Renal cortical epithelial cell (primary cell): Measurements from ENCODE around the gene KRT86. TPM values are rescaled to one million over a fixed set of nuclear protein-coding genes. Genes with fewer than 3 reads are reported as not detected.
"Not testable (repeated sequence)": the region's sequence is repeated elsewhere in the genome, so short reads cannot be mapped to it uniquely, and the experiment has no call there.

Experiments
- DNase-seq: peaks from one replicate; pipeline ENCODE4 v3.0.0-alpha.2; 2011; ENCODE audit warnings: low read depth
- total RNA-seq: library from RNA; depleted of rRNA; stranded (reverse); fragments of >200 nt; gene quantifications from 2 replicates; pipeline ENCODE4 v1.2.3, GENCODE V29; 2014

Gene KRT86
- total RNA-seq, 1 donor from 2014 or later, result 0.05 TPM

DNA sequence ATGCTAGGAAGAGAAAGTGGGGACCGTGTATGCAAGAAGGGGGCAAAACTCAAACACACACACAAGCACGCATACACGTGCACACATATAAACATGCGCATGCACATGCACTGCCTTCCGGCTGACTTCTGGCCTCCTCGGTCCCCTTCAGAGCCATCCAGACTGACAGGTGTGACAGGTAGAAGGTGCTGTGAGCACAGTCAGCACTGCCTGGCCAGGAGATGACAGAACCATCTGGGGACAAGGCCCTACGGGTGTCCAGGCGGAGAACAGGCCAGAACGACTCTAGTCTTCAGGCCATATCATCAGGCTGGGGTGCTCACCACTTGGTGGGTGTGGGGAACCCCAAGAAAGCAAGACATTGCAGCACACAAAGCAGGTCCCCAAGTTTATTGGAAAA lies 39.5 kb downstream of the KRT86 start:
- DNase-seq, result no peak

DNA sequence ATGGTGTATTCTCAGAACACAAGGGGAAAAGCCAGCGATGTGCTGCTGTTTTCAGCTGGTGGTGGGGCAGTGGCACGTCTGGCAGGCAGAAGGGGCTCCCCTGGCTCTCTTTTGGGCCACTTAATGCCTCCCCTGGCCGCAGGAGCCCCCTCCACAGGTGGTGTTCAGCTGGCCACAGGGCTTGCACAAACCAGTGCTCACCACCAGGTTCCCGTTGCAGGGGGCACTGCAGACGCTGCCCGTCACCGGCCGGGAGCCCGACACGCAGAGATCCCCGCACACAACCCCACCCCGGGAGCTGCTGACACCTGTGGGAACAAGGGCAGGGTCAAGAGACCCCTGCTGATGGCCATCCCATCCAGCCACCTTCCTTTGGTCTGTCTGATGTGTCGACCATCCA lies 40.1 kb downstream of the KRT86 start:
- no peak for DNase-seq

DNA sequence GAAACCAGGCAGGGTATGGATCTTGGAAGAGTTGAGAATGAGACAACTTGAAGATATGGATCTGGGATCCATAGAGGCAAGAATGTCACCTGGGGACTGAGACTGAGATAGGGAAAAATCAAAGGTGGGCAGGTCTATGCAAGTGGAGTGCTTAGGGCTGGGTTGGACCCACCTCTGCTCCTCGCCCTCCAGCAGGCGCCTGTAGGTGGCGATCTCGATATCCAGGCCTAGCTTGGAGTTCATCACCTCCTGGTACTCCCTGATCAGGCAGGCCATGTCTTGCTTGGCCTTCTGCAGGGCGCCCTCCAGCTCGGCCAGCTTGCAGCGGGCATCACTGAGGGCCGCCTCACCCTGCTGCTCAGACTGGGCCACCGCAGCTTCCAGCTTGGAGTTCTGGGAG lies 41.3 kb downstream of the KRT86 start:
- not testable (repeated sequence) for DNase-seq

DNA sequence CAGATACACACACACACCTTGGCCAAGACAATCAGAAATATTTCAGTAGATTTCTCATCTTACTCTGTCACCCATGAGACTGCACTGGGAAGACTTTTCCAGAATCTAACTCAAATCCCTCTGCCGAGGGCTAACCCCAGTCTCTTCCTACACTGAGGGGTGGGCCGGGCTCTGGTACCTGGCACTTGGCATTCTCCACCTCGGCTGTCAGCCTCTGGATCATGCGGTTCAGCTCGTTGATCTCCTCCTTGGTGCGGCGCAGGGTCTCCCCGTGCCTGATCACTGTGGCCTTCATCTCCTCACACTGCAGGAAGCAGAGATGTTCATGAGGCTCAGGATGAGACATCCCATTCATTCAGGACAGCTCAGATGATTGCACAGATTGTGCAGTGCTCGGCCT lies 41.8 kb downstream of the KRT86 start:
- DNase-seq, result no peak

DNA sequence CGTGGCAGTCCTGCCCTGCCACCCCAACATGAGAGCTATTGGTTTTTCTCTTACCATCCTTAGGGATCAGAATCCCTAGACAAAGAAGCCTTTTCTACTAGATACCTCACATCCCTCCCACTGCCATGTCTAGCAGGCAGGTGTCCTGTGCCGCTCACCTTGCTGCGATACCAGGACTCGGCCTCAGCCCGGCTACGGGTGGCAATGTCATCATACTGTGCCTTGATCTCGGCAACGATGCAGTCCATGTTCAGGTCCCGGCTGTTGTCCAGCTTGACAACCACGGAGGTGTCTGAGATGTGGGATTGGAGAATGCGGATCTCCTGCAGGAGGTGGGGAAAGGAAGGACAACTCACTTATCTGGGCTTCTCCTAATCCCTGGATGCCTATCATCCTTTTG lies 42.3 kb downstream of the KRT86 start:
- no peak for DNase-seq

DNA sequence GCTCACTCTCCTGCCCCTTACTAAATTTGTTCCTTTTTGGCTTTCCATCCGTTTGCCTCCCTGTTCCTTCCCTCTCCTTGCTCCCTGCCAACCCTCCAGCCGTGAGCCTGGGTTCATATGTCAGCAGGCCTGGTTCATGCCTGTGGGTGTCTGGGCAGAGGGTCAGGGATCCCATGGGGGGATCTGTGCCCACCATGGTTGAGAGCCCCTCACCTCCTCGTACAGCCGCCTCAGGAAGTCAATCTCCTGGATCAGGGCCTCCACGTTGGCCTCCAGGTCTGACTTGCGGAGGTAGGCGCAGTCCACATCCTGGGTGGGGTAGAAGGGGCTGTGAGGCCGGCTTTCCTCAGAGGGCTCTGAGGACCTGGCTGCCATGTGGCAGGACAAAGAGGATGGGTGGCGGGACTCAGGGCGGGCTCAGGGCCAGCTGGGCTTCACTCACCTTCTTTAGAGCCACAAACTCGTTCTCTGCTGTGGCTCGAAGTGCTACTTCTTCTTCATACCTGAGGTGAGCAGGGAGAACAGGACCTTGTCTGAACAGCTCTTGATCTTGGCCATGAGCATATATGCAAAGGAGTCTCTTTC lies 43.1 kb downstream of the KRT86 start:
- no peak for DNase-seq

DNA sequence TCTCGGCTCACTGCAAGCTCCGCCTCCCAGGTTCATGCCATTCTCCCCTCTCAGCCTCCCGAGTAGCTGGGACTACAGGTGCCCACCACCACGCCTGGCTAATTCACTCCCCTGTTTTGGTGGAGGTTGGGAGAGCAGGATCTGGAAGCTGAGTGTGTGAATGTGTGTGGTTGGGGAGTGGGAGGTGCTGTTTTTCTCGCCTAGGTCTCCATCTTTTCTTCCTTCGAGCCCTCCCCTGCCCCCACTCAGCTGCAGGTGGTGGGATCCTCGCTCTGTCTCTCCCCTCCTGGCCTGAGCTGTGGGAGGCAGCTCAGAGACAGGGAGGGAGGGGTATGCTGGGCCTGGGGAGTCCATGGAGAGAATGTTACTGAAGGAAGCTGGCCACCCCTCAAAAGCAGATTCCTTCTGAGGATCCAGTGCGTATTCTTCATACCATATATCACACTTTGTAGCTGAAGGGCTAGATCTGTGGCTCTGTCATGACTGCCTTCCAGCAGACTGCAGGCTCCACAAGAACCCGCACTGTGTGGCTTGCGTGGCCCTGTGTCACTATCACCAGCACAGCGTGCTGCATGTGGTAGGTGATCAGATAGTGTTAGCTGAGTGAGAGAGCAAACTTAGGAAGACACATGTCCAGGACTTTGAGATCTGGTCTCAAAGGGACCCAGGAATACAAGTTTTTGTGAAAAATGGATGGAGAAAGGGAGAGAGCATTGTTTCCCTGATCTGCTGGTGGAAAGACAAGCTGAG lies 44.0 kb downstream of the KRT86 start:
- DNase-seq, result no peak

DNA sequence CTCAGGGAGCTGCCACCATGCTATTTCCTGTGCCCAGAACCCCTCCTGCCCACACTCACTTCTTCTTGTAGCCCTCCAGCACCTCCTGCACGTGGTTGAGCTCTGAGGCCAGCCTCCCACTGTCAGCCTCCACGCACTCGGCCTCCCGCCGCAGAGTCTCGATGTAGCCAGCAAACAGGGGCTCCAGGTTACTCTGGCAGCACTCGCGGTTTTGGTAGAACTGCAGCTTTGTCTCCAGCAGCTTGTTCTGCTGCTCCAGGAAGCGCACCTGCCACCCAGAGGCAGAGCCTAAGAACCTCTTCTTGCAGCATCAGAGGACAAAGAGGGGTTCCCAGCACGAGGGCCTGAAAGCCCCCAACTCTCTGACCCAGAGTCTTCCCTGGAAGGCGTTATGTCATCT lies 44.7 kb downstream of the KRT86 start:
- peak; percentile 18 for DNase-seq

DNA sequence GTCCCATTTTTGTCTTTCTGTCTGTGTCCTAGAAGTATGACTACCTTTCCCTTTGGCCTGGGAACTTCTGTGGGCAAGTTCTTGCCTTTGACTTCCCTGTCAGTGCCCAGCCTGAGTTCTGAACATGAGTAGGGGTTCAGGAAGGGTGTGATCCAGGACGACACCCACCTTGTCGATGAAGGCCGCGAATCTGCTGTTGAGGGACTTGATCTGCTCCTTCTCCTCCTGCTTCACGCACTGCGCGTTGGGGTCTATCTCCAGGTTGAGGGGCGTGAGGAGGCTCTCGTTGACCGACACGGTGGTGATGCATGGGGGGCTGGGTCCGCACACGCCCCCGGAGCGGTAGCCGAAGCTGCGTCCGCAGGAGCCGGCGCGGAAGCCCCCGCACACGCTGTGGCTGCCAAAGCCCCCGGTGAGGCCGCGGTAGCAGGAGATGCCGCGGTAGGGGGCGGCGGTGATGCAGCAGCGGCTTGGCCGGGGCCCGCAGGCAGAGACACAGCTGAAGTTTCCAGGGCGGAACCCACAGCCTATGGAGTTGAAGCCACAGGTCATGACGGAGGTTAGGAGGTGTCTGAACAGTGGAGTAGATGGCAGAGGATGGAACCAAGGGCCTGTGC lies 46.4 kb downstream of the KRT86 start, which contains the start of gene KRT83:
TSS of gene KRT83 (minus strand) at position 615 of the 617 bp plus-strand sequence. CDS start at position 552, 63 bp downstream.
- DNase-seq, result no peak

DNA sequence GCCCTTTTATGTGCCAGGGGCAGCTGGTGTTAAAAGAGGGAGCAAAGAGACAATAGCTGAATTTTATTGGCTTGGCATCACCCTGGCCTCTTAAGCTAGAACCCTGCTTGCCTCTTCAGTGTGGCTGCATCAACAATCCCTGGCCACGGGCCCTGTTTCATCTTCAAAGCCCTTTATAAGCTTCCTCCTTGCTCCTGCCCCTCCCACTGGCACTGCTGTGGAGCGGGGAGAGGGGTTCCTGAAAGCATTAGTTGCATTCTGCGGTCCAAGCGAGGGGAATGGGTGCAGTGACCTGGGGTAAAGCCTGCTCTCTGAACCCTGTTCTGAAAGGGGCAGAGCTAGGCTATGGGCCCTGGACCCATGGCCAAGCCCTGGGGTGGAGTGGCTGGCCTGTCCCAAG lies 47.0 kb downstream of the KRT86 start:
- DNase-seq, result no peak

DNA sequence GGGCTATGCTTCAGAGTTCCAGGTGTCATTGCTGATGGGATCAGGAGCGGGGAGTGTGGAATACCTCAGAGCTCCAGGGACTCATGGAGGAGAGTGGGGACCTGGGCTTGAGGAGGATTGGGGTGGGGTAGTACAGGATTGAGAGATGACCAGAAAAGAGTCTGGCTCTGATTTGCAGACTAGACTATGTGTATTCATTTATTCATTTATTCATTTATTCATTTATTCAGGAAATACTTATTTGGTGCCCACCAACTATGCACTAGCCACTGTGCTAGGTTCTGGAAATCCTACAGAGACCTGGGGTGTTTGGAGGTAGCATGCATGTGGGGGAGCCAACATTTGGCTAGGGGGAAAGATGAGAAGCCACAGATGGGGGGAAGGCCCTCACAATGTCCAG lies 47.6 kb downstream of the KRT86 start:
- no peak for DNase-seq

DNA sequence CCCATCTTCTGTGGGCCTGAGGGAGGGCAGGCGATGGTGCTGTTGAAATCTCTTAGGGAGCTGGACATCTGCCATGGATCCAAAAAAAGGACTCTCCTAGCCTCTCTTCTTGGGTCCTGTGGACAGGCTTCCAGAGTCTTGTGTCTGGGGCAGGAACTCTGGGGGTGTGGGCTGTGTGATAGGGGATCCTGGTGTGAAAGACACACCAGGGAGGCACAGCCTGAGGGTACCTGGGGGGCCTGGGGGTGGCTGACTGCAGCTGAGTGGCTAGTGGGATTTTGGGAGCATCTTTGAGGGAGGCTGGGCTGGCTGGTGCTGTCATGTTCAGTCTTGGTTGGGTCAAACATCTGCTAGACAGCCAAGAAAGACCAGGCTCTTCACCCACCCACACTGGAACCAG lies 48.6 kb downstream of the KRT86 start:
- no peak for DNase-seq

DNA sequence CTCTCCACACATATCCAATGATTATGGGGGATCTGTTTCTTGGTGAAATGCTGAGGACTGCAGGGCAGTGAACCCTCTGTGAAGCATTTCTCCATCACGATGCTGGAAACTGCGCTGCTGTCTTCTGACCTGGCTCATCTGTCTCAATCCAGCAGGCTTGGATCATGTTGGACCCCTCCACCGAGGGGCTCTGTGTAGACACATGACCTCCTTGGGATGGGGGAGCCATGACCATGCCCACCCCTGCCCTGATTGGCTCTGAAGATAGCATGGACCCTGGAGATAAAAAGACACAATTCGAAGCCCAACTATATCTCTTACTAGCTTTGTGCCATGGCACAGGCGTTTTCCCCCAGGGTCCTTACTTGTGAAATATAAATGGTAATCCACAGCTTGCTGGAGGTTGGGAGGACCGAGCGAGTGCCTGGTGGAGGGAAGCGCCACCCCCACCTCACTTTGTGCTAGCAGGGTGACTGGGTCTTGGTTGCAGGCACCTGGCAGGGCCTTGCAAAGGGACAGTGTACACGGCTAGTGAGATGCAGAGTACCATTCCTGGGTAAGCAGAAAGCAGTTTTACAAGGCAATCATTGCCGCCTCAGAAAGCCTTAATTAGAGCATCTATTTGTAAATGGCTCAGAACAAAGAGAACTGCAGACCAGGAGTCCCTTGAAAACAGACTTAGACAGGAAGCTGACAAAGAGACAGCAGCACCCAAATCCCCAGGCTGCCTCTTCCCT lies 49.1 kb downstream of the KRT86 start:
- DNase-seq, result no peak

DNA sequence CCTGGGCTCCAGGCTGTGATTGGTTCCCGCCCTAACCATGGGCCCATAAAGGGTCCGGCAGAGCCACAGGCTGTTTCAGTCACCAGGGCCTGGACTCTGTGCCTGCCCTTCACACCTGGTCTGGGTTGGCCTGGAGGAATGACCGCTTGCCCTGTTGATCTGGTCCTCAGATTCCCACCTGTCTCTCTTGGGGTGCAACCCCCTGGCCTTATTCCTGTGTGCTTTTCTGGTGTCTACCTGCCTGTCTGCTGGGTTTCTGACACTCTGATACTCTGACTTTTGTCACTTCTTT lies 49.7 kb downstream of the KRT86 start:
- DNase-seq, result no peak

DNA sequence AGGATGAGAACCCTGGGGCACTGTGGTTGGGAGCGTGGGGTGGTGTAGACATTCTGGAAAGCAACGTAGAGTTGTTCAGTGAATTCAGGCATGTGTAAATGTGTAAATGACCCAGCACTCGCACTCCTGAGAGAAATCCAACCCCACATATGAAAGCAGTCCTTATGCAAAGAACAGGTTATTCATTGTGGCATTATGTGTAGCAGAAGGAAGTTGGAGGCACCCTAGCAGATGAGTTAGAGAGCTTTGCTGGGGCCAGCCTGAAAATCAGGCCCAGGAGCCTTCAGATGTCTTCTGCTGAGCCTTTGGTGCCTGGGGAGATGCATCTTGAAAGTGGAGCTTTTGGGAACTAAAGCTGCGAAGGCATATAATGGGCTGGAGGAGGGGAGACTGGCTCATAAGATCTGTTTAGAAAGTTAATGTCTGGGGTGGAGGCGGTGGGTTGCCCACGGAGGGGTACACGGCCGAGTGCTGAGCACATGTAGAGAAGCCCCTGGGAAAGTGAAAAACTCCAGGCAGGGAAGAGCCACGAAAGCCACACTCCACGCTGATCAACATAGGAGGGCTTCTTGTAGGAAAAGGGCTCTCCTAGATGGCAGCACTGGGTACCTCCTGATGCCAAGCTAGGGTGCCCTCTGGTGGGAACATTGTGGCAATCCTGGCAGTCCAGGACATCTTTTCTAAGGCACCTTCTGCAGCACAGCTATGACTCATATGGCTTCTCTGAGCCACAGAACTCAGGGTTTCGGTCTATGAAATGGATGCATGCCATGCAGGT lies 52.8 kb downstream of the KRT86 start:
- peak; percentile 97 for DNase-seq

DNA sequence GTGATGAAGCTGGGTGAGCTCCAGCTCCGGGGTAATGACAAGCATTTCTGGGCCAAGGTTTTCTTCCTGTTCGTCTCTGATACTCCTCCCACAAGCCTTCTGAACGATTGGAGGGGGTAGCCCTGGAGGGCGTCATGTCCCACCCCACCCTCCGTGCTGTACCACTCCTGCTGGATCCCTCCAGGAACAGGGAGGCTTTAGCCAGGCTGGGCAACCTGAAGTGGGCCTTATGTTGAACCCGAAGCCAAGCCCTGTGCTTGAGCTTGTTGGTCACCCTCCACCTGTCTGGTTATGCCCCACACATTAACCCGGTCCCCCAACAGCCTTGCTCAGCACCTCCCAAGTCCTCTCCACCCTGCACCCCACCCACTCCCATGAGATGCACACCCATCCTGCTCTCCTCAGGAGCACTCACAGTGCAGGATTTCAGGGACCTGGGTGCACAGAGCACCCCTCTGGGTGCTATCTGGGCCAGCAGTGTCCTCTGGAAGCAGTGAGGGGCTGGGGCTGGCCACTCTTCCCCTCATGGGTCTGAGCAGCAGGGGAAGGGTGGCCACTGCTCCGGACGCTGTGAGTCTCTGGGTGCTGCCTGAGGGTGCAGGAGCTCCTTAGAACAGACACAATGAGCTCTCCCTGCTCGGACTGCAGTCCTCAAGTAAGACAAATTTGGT lies 53.5 kb downstream of the KRT86 start:
- no peak for DNase-seq

DNA sequence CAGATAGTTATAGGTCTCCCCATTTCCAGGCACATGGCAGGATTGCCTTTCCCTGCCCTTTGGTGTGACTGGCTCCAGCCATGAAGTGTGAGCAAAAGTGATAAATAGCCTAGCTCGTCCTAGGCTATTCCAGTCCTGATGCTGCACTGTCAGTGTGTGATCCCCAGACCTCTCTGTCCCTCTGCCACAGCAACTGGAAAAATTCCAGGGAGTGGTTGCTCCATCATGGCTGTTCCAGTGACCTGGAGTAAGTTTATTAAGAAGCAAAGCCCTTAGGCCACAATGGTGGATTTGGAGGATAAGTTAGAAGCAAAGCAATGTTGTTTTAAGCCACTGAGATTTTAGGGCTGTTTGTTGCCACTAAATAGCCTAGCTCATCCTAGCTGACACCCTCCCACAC lies 56.6 kb downstream of the KRT86 start:
- no peak for DNase-seq

DNA sequence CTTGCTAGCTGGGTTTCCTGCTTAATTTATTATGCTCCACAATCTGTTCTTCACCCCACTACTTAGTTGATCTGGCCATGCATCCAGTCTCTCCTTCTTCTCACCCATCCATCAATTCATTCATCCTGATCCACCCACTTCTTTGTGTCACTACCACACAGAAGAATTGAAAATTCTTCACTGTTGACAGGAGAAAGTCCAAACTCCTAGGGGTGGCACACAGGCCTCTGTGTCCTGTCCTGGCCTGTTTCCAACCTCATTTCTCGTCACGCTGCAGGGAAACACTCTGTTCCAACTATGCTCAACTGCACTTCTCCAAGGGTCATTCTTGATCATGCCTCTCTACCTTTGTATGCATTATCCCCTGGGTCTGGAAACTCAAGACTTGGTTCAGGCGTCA lies 57.4 kb downstream of the KRT86 start:
- DNase-seq, result peak; percentile 33

DNA sequence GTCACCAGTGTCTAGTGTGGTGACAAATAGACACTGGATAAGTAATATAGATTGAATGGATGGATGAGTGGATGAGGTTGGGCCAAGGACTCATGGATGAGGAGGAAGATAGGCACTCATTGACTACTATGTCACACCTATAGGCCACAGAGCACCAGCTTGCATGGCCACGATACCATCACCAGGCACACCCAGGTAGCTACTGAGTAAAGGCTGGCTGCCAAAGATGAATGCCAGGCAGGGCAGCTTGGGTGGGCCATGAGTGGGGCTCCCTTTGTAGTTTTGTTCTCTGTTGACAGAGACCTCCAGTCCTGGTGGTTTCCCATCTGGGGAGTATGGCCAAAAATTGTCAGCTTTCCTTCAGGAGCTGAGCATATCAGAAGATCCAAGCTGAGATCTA lies 57.9 kb downstream of the KRT86 start:
- DNase-seq, result no peak

DNA sequence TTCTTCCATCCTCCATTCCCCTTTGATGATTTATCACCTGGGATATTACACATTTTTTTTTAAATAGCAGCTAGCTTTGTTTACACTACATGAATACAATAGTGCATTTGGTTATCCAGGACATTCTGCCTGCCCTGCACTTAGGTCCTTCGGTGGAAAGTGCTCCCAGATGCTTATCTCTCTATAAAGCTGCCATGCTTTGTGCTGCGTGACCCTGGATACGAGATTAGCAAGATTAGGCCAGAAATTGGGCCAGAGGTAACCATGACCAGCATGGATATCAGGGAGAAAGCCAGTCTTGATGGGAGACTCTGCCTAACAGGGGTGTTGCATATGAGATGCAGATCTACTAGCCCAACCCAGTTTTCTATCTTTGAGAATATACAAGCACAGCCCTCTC lies 58.9 kb downstream of the KRT86 start:
- no peak for DNase-seq

DNA sequence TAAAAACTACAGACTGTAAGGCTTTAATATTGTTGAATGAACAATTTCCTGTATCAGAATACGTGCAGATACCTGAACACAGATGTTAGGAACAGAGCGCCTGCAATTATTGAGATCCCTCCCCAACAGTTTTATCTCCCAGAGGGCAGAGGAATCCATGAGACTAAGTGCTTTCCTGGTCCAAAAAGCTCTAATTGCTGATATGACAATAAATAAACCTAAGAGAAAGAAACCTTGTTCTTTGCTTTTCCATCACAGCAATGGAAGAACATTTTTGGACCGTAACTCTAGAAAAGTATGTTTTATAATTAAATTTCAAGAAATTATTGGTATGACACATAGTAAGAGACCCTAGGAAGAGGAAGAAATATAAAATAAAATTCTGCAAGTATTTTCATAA lies 59.7 kb downstream of the KRT86 start:
- DNase-seq, result no peak
